Measurements from ENCODE around the gene BBS9. TPM values are rescaled to one million over a fixed set of nuclear protein-coding genes. Genes with fewer than 3 reads are reported as not detected.

Gene BBS9
- 3.9 and 7.5 TPM in 2 replicates for total RNA-seq (2011; cell fraction: chromatin; rRNA removed; ENCODE audit: low replicate concordance)
- 2.0 and 3.7 TPM in 2 replicates for total RNA-seq (2011; cell fraction: nucleolus; rRNA removed)
- 4.2 TPM in 2 replicates for total RNA-seq (2011; cell fraction: nucleoplasm; rRNA removed)
- total RNA-seq (2014; rRNA removed) = 1.3 and 2.4 TPM in 2 replicates
- total RNA-seq (2014; rRNA removed; fragmentation: Illumina TruSeq; extraction: Trizol) = 2.2 and 2.5 TPM in 2 replicates
- total RNA-seq (2015; rRNA removed; fragmentation: Illumina TruSeq; extraction: Trizol) = 2.3 and 2.4 TPM in 2 replicates
- total RNA-seq (2021) = 2.1 and 3.1 TPM in 2 replicates
- polyA plus RNA-seq (2011; rRNA removed) = 1.6 and 3.3 TPM in 2 replicates
- 0.48 and 0.80 TPM in 2 replicates for polyA plus RNA-seq (2011; cell fraction: cytosol; rRNA removed)
- polyA plus RNA-seq (2011; cell fraction: nucleus; rRNA removed) = 2.0 TPM in 2 replicates
- 1.3 and 2.5 TPM in 2 replicates for polyA plus RNA-seq (2012)
- 2.0 and 2.2 TPM in 2 replicates for polyA plus RNA-seq (2014; fragmentation: Illumina TruSeq; extraction: Trizol)
- 1 to 10 TPM in 1 of 2 experiments, under 1 TPM in 1; 0.77 to 1.4 TPM for polyA plus RNA-seq (2014; fragmentation: Nextera tagmentation; extraction: Ambion mirVana)
- 3.0 and 3.7 TPM in 2 replicates for polyA plus RNA-seq (2014; rRNA removed)
- 3.2 and 4.3 TPM in 2 replicates for polyA minus RNA-seq (2011; rRNA and poly(A)+ RNA removed)
- polyA minus RNA-seq (2011; cell fraction: cytosol; rRNA and poly(A)+ RNA removed) = 1.7 and 2.5 TPM in 2 replicates
- polyA minus RNA-seq (2011; cell fraction: nucleus; rRNA and poly(A)+ RNA removed) = 3.4 and 8.1 TPM in 2 replicates
- Bru-seq, nascent RNA = percentile 35 among the genes with signal in this experiment
- BruChase-seq, experiment 1, labeled RNA remaining after a 2-hour chase = percentile 34 among the genes with signal in this experiment
- percentile 32 among the genes with signal in this experiment for BruChase-seq, experiment 2, labeled RNA remaining after a 6-hour chase
- long read RNA-seq, experiment 1, partial matches to known transcripts = 1 of 5 reads
- long read RNA-seq, experiment 1, other reads (novel, unspliced or antisense) = 3 of 5 reads
- long read RNA-seq, experiment 2, partial matches to known transcripts = 0 of 2 reads
- long read RNA-seq, experiment 2, other reads (novel, unspliced or antisense) = 2 of 2 reads
- long read RNA-seq, experiment 3 = 0 reads

DNA sequence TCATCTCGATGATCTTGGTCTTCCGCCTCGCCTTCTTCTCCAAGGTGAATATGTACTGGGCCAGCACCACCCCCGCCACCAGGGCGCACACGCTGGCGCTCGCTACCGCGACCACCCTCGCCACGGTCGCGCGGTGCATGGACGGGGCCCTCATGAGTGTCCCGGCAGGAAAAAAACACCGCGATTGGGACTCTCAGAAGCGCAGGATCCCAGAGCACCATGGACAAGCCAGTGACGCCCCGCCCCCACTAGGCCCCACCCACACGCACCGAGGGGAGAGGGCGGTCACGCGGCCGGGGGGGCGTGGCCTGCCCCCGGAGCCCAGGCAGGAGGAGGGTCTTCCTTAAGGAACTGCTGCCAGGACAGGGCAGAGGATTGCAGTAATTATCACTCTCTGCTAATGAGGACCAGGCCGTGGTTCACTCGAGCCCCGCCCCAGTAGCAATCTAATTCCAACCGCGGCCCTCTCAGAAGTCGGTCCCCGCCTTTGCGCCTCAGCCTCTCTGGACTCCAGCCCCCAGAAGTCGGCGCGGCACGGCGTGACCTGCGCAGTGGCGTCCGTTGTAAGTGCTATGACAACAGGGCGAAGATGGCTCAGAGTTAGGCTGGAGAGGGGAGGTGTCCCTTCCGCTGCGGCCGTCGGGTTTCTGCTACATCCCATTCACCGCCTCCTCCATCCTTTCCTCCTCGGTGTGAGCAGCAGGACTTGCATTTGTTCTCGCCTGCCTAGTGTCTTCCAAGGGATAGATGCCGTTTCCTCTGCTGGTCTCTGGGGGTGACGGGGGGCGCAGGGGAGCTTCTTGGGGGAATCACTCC lies at the start of gene BBS9:
BBS9 (plus strand) TSS at position 575 of the 816 bp plus-strand sequence. CDS start 16,689 bp downstream, outside the sequence.
- Histone ChIP-seq H3K9ac (ENCODE audit: insufficient read depth in 1 of 2, low read depth in 2 of 2, low read length in 2 of 2) (peak within 1 kb of the TSS; percentile 77 to 94), H3K9me1 (ENCODE audit: control insufficient read depth, insufficient read depth, low read length) (no peaks in the 10 kb centered on the region), H3K36me3 (ENCODE audit: control insufficient read depth, insufficient read depth, low read length) (no peaks in the 10 kb centered on the region), H2AFZ (ENCODE audit: low read depth, low read length) (peak within 1 kb of the TSS; percentile 95), H3K27me3 (ENCODE audit: control insufficient read depth in 2 of 2, insufficient read depth in 2 of 2, low read length in 2 of 2) (no peaks in the 10 kb centered on the region), H3K4me3 (peak within 1 kb of the TSS; percentile 60), H3K27ac (ENCODE audit: extremely low read depth, low read depth, low read length) (peak within 1 kb of the TSS; percentile 79), H3K9me3 (replicated peaks; ENCODE audit: control insufficient read depth, insufficient read depth, low read depth, low read length) (no peaks in the 10 kb centered on the region), H3K4me1 (replicated peaks in 1 of 2; ENCODE audit: control insufficient read depth in 2 of 2, insufficient read depth in 2 of 2, low read length in 2 of 2) (peaks cover 4 to 6% of the 10 kb centered on the region in 2 experiments; a peak in 3 of 5 replicates), H4K20me1 (replicated peaks; ENCODE audit: control insufficient read depth, insufficient read depth, low read length) (no peaks in the 10 kb centered on the region), H3K4me2 (ENCODE audit: insufficient read depth, low read length) (peak within 1 kb of the TSS; percentile 87), H3K79me2 (ENCODE audit: control insufficient read depth, insufficient read depth, low read length) (no peaks in the 10 kb centered on the region)
- CTCF ChIA-PET (ENCODE audit: low intra/inter-chr PET ratio) = no interaction called here
- intact Hi-C loops (cut with micrococcal nuclease) = no loop called here
- peak; percentile 92 for FAIRE-seq
- under 1% methylated on average over 54 of the region's 57 CpGs for WGBS (ENCODE audit: insufficient coverage, low coverage, missing lambda C conversion rate)
- BruUV-seq (replicated peaks) = no TSS peak
- POLR2A ChIA-PET = interaction anchor here (0.8 kb wide), 1 partner anchor 21 kb away, joined by 6 read pairs; no protein-coding TSS in a partner anchor
- peak; percentile 99 for ATAC-seq
- DNase-seq (ENCODE audit: extremely low read depth in 1 of 4, low spot score in 3 of 4) = peak; percentile 97
- in situ Hi-C loops (cut with MboI) = no loop called here
- TF ChIP-seq ZNF23 (CRISPR knock-in tag; IDR thresholded peaks at IDR 0.05) (no peak), ZFP1 (CRISPR knock-in tag; IDR thresholded peaks at IDR 0.05) (no peak), CCNT2 (IDR thresholded peaks at IDR 0.05; ENCODE audit: borderline replicate concordance, extremely low read depth, insufficient read length, low read depth, low read length) (peak; percentile 42), KLF10 (CRISPR knock-in tag; IDR thresholded peaks at IDR 0.05) (no peak), KAT7 (CRISPR knock-in tag; IDR thresholded peaks at IDR 0.05; ENCODE audit: borderline replicate concordance) (no peak), STAT5A (IDR thresholded peaks at IDR 0.05; ENCODE audit: borderline replicate concordance, low read length) (no peak), MCM2 (IDR thresholded peaks at IDR 0.05; ENCODE audit: low read depth) (no peak), GATAD2B (IDR thresholded peaks at IDR 0.05; ENCODE audit: borderline replicate concordance) (peak; percentile 76), PML (IDR thresholded peaks at IDR 0.05; ENCODE audit: low read length) (peak; percentile 42; the same call in 1 of the 2 replicates), DIDO1 (tag; IDR thresholded peaks at IDR 0.05; ENCODE audit: low read depth) (no peak), TSC22D4 (tag; IDR thresholded peaks at IDR 0.05) (no peak), POLR2A (conservative IDR thresholded peaks at IDR 0.05) (peak; percentile 85), MTA1 (IDR thresholded peaks at IDR 0.05; ENCODE audit: borderline replicate concordance) (no peak), CEBPB (tag; IDR thresholded peaks at IDR 0.05) (no peak), ZNF384 (IDR thresholded peaks at IDR 0.05; ENCODE audit: low read depth, low read length) (no peak), ETV1 (tag; conservative IDR thresholded peaks at IDR 0.05; ENCODE audit: low read depth) (peak; percentile 39; the same call in 1 of the 2 replicates)
- TF ChIP-seq, protein P1, sequence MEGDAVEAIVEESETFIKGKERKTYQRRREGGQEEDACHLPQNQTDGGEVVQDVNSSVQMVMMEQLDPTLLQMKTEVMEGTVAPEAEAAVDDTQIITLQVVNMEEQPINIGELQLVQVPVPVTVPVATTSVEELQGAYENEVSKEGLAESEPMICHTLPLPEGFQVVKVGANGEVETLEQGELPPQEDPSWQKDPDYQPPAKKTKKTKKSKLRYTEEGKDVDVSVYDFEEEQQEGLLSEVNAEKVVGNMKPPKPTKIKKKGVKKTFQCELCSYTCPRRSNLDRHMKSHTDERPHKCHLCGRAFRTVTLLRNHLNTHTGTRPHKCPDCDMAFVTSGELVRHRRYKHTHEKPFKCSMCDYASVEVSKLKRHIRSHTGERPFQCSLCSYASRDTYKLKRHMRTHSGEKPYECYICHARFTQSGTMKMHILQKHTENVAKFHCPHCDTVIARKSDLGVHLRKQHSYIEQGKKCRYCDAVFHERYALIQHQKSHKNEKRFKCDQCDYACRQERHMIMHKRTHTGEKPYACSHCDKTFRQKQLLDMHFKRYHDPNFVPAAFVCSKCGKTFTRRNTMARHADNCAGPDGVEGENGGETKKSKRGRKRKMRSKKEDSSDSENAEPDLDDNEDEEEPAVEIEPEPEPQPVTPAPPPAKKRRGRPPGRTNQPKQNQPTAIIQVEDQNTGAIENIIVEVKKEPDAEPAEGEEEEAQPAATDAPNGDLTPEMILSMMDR (IDR thresholded peaks at IDR 0.05 in 2 of 3, conservative IDR thresholded peaks at IDR 0.05 in 1 of 3; ENCODE audit: insufficient read depth in 2 of 3, low read depth in 1 of 3, low read length in 3 of 3) = 0 out of 6 replicates have a peak, but pooled peaks of 1 of the 3 experiments have one; percentile 17

Data from K562 (cell line).